B cell (primary cell): ENCODE data around the gene MGMT. TPM values are rescaled to one million over a fixed set of nuclear protein-coding genes. Genes with fewer than 3 reads are reported as not detected.

Experiments used
- ATAC-seq: fragments of 200-7000 bp; cut with Tn5 transposase; one replicate; pipeline ENCODE4 v1.10.0; 2021; ENCODE audit warnings: low read depth, mild to moderate bottlenecking, moderate number of reproducible peaks, moderate library complexity
- CTCF ChIA-PET: fragments of 350-600 bp; sonication (Branson Sonifier 250); formaldehyde crosslinking; loops from one replicate; lab custom pipeline; 2021; ENCODE audit warnings: antibody characterized with exemption, inconsistent platforms; lab: Charles Lee
- POLR2A ChIA-PET: fragments of 350-600 bp; sonication (Branson Sonifier 250); formaldehyde crosslinking; loops from one replicate; lab custom pipeline; 2021; ENCODE audit warnings: antibody characterized with exemption; lab: Charles Lee
- DNase-seq: peaks from one replicate; pipeline ENCODE4 v3.0.0; 2013
- H2AFZ ChIP-seq: 2 replicates; pipeline ENCODE4 v1.6.1; 2012; ENCODE audit warnings: mild to moderate bottlenecking, low read depth, low read length; ENCODE audit not compliant: insufficient read depth, poor library complexity, severe bottlenecking
- H3K27ac ChIP-seq, 2 donors: 1 replicate in 1 of 2; 2 replicates in 1 of 2; pipeline ENCODE4 v1.5.1; 2012 to 2013; ENCODE audit warnings: low read length in 2 of 2, mild to moderate bottlenecking in 2 of 2, moderate library complexity in 1 of 2
- H3K27me3 ChIP-seq, 4 experiments: fragments of 200-600 bp in 1 of 4; sonication (generic) in 1 of 4; replicated peaks in 1 of 4; 1 replicate in 2 of 4; 2 replicates in 2 of 4; pipeline versions ENCODE4 v1.6.1 to v1.7.0; 2013 to 2016; ENCODE audit warnings: low read length in 3 of 4, mild to moderate bottlenecking in 2 of 4, mixed read lengths in 1 of 4, moderate library complexity in 1 of 4; ENCODE audit not compliant: insufficient read depth in 4 of 4, control insufficient read depth in 3 of 4; ENCODE audit errors: control extremely low read depth in 1 of 4
- H3K36me3 ChIP-seq, 2 experiments: replicated peaks in 1 of 2; 1 replicate in 1 of 2; 2 replicates in 1 of 2; pipeline versions ENCODE4 v1.6.1 to v1.7.1; 2013; ENCODE audit warnings: low read length in 1 of 2; ENCODE audit not compliant: insufficient read depth in 2 of 2, control insufficient read depth in 1 of 2; ENCODE audit errors: control extremely low read depth in 1 of 2, extremely low read depth in 1 of 2
- H3K4me1 ChIP-seq, 2 donors: fragments of 200-600 bp in 1 of 2; sonication (generic) in 1 of 2; 1 replicate in 1 of 2; 2 replicates in 1 of 2; pipeline versions ENCODE4 v1.5.1 to v1.6.1; 2013 to 2017; ENCODE audit warnings: low read length in 2 of 2; ENCODE audit not compliant: control insufficient read depth in 2 of 2, insufficient read depth in 2 of 2
- H3K4me2 ChIP-seq: replicated peaks from 2 replicates; pipeline ENCODE3; 2012; ENCODE audit warnings: mild to moderate bottlenecking, low read depth, low read length; ENCODE audit not compliant: poor library complexity, severe bottlenecking
- H3K4me3 ChIP-seq, 5 experiments: fragments of 200-600 bp in 1 of 5; sonication (generic) in 1 of 5; 1 replicate in 3 of 5; 2 replicates in 2 of 5; pipeline versions ENCODE4 v1.5.1 to v1.7.0; 2011 to 2016; ENCODE audit warnings: low read length in 4 of 5, mild to moderate bottlenecking in 4 of 5, low read depth in 2 of 5, control low read depth in 1 of 5, moderate library complexity in 1 of 5; ENCODE audit not compliant: insufficient read depth in 1 of 5; ENCODE audit errors: control extremely low read depth in 1 of 5, extremely low read depth in 1 of 5
- H3K79me2 ChIP-seq: fragments of 200-600 bp; sonication (generic); one replicate; pipeline ENCODE4 v1.6.0; 2016; ENCODE audit warnings: low read length; ENCODE audit not compliant: control insufficient read depth, insufficient read depth
- H3K9ac ChIP-seq: fragments of 200-600 bp; sonication (generic); 2 replicates; pipeline ENCODE4 v1.6.1; 2017; ENCODE audit warnings: mild to moderate bottlenecking, low read length, moderate library complexity
- H3K9me3 ChIP-seq, 3 donors: one replicate each; pipeline versions ENCODE4 v1.6.1 to v1.7.1; 2013; ENCODE audit warnings: low read length in 2 of 3; ENCODE audit not compliant: control insufficient read depth in 2 of 3, insufficient read depth in 1 of 3; ENCODE audit errors: control extremely low read depth in 1 of 3
- H4K20me1 ChIP-seq: 2 replicates; pipeline ENCODE4 v1.6.0; 2012; ENCODE audit warnings: mild to moderate bottlenecking, low read length; ENCODE audit not compliant: insufficient read depth, control insufficient read depth, poor library complexity, severe bottlenecking
- H3K27ac Mint-ChIP-seq: one replicate; pipeline ENCODE4 v1.8.0; 2021; ENCODE audit warnings: mixed read lengths
- H3K27me3 Mint-ChIP-seq: one replicate; pipeline ENCODE4 v1.8.0; 2021; ENCODE audit warnings: mixed read lengths
- H3K4me1 Mint-ChIP-seq: one replicate; pipeline ENCODE4 v1.8.0; 2021; ENCODE audit warnings: mixed read lengths
- H3K4me3 Mint-ChIP-seq: one replicate; pipeline ENCODE4 v1.8.0; 2021; ENCODE audit warnings: mixed read lengths
- H3K9me3 Mint-ChIP-seq: one replicate; pipeline ENCODE4 v1.8.0; 2022; ENCODE audit warnings: mixed read lengths; ENCODE audit not compliant: insufficient read depth
- EZH2 ChIP-seq: IDR thresholded peaks from 2 replicates; pipeline ENCODE4 v1.6.1; 2012; ENCODE audit warnings: borderline replicate concordance, low read depth, mild to moderate bottlenecking, moderate library complexity, low read length; ENCODE audit not compliant: insufficient read depth, poor library complexity, severe bottlenecking
- WGBS: methylation state at CpG from one replicate; pipeline ENCODE4 v1.1.5; 2013; ENCODE audit warnings: missing lambda C conversion rate; ENCODE audit not compliant: insufficient coverage; 5-methylcytosine and 5-hydroxymethylcytosine counted together
- intact Hi-C: fragments of 100-400 bp; cut with micrococcal nuclease; formaldehyde crosslinking; loops from one replicate; pipeline ENCODE4 v1.10.0; 2022
- polyA plus RNA-seq: library from polyadenylated mRNA; depleted of rRNA; stranded (reverse); fragments of >200 nt; gene quantifications from 2 replicates; pipeline ENCODE4 v1.2.3, GENCODE V29; 2012
- total RNA-seq, 2 donors: library from RNA; stranded (reverse); fragments of 120-200 nt in 1 of 2; gene quantifications; 1 replicate in 1 of 2; 2 replicates in 1 of 2; pipeline versions ENCODE4 v1.2.3 to v1.2.4, GENCODE V29; 2013 to 2022
- TF ChIP-seq, protein P1 (sequence below): fragments of 200-600 bp; IDR thresholded peaks from one replicate; pipeline ENCODE4 v1.8.0; 2022; ENCODE audit warnings: antibody characterized with exemption, mild to moderate bottlenecking

Gene MGMT
- total and polyA plus RNA-seq, 2 donors (not counting 1 experiment from before 2014, with no cell fraction given), result 16.6 to 87.7 TPM

DNA sequence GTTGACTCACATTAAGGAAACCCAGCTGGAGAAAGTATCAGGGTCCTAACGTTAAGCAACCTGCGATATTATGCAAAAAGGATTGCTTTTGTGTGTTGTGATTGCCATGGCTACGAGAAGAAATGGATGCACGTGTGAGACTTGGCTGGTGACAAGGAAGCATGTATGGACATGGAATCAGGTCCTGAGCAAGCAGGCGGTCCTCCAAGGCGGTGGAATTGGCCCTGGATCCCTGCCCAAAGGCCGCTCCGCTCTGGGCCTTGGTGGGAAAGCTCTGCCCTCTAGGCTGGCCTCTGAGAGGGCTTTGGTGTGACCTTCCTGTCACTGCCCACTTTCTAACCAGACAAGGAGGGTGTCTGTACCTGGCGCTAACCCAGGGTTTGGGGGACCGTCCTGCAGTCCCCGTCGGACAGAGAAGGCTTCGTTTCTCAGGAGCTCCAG is 305.0 kb downstream of the MGMT start:
- WGBS, result 93% methylated on average over 8 of the region's 13 CpGs
- H3K4me1 Mint-ChIP-seq, result no peaks in the 10 kb centered on the region
- Histone ChIP-seq H3K4me2 (no peak overlapping the region), H3K27ac (no peak overlapping the region), H3K79me2 (no peaks in the 10 kb centered on the region), H3K9ac (no peak overlapping the region), H3K27me3 (no peaks in the 10 kb centered on the region), H3K4me1 (no peaks in the 10 kb centered on the region), H3K9me3 (peaks cover 0 to 35% (median 0%) of the 10 kb centered on the region in 3 donors), H3K4me3 (no peak overlapping the region), H4K20me1 (no peaks in the 10 kb centered on the region), H3K36me3 (peaks cover 0 to 2% of the 10 kb centered on the region in 2 experiments), H2AFZ (no peak overlapping the region)
- POLR2A ChIA-PET, result no interaction called here
- H3K9me3 Mint-ChIP-seq, result no peaks in the 10 kb centered on the region
- H3K4me3 Mint-ChIP-seq, result no peak overlapping the region
- DNase-seq, result no peak
- no peak for ATAC-seq
- H3K27ac Mint-ChIP-seq, result no peak overlapping the region
- TF ChIP-seq EZH2, result no peak
- TF ChIP-seq, protein P1, sequence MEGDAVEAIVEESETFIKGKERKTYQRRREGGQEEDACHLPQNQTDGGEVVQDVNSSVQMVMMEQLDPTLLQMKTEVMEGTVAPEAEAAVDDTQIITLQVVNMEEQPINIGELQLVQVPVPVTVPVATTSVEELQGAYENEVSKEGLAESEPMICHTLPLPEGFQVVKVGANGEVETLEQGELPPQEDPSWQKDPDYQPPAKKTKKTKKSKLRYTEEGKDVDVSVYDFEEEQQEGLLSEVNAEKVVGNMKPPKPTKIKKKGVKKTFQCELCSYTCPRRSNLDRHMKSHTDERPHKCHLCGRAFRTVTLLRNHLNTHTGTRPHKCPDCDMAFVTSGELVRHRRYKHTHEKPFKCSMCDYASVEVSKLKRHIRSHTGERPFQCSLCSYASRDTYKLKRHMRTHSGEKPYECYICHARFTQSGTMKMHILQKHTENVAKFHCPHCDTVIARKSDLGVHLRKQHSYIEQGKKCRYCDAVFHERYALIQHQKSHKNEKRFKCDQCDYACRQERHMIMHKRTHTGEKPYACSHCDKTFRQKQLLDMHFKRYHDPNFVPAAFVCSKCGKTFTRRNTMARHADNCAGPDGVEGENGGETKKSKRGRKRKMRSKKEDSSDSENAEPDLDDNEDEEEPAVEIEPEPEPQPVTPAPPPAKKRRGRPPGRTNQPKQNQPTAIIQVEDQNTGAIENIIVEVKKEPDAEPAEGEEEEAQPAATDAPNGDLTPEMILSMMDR, result no peak
- intact Hi-C loops, result no loop called here
- H3K27me3 Mint-ChIP-seq, result no peaks in the 10 kb centered on the region
- CTCF ChIA-PET, result no interaction called here

DNA sequence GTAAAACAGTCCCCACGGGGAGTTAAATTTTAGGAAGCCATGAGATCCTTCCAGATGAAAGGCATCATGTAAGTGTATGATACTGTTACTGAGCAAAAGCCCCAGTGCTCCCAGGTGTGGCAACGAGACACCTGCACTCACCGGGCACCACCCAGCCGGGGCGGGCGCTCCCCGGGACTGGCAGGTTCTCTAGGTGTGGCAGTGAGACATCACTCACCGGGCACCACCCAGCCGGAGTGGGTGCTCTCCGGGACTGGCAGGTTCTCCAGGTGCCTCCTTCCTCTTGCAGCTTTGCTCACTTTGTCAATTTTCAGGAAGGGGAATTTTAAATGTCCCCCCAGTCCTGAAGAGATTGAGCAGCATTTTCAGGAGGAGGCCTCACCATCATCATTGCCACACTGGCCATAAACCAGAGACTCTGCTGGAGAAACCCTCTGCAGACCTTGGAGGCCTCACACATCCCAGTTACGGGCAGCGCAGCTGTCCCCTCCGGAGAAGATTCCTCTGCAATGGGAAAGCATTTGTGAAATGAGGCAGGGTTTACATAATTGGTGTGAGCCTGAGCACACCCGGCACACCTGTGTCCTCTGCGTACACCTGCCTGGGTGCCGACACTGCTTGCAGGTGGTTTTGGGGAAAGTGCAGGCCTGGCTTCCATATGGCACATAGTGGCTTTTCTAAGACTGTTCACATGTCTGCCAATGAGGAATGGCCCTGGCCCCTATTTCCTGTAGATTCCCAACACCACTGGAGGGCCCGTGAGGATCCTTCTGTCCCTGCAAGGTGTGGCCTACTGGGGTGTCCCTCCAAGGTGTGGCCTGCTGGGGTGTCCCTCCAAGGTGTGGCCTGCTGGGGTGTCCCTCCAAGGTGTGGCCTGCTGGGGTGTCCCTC is 305.7 kb downstream of the MGMT start:
- CTCF ChIA-PET, result no interaction called here
- Histone ChIP-seq H3K36me3 (peaks cover 0 to 2% of the 10 kb centered on the region in 2 experiments), H3K4me3 (no peak overlapping the region), H3K9ac (no peak overlapping the region), H3K9me3 (peaks cover 0 to 36% (median 0%) of the 10 kb centered on the region in 3 donors), H3K27ac (no peak overlapping the region), H3K4me2 (no peak overlapping the region), H3K27me3 (no peaks in the 10 kb centered on the region), H2AFZ (no peak overlapping the region), H3K4me1 (no peaks in the 10 kb centered on the region), H3K79me2 (no peaks in the 10 kb centered on the region), H4K20me1 (no peaks in the 10 kb centered on the region)
- WGBS, result 91% methylated on average over 15 of the region's 17 CpGs
- H3K4me1 Mint-ChIP-seq, result no peaks in the 10 kb centered on the region
- ATAC-seq (no peak), DNase-seq (no peak)
- intact Hi-C loops, result no loop called here
- H3K27me3 Mint-ChIP-seq, result no peaks in the 10 kb centered on the region
- H3K27ac Mint-ChIP-seq, result no peak overlapping the region
- POLR2A ChIA-PET, result no interaction called here
- no peaks in the 10 kb centered on the region for H3K9me3 Mint-ChIP-seq
- H3K4me3 Mint-ChIP-seq, result no peak overlapping the region
- TF ChIP-seq, protein P1, result no peak
- no peak for TF ChIP-seq EZH2
